ENCODE data around the gene KRT4. TPM values are rescaled to one million over a fixed set of nuclear protein-coding genes. Genes with fewer than 3 reads are reported as not detected.

The KRT4 gene
- total RNA-seq, 1 donor: not detected

- no peak for TF ChIP-seq CTCF (IDR thresholded peaks at IDR 0.05; ENCODE audit: insufficient read depth, low read depth, low read length)
- no peak overlapping the region for H3K4me3 ChIP-seq (ENCODE audit: low read depth, low read length)
- DNase-seq (ENCODE audit: low read depth): no peak
Observed at GRCh38 chr12:52759695-52760094, 54.2 kb downstream of the KRT4 start.

GRCh38 chr12:52759218-52759617 is 54.7 kb downstream of the KRT4 start:
- no peak overlapping the region for H3K4me3 ChIP-seq (ENCODE audit: low read depth, low read length)
- no peak for DNase-seq (ENCODE audit: low read depth)
- TF ChIP-seq CTCF (IDR thresholded peaks at IDR 0.05; ENCODE audit: insufficient read depth, low read depth, low read length): no peak

GRCh38 chr12:52757449-52758176 is 56.3 kb downstream of the KRT4 start:
- H3K4me3 ChIP-seq (ENCODE audit: low read depth, low read length): no peak overlapping the region
- no peak for TF ChIP-seq CTCF (IDR thresholded peaks at IDR 0.05; ENCODE audit: insufficient read depth, low read depth, low read length)
- no peak for DNase-seq (ENCODE audit: low read depth)

Small RNAs within 50 kb of the gene (small RNA-seq; reads per million reads assigned to genes)
- gene AC107016.2: not detected

Other genes with a start within 250 kb of the KRT4 start
- not detected in 2 replicates for gene KRT74, start 240.3 kb downstream of the KRT4 start, total RNA-seq
- not detected in 2 replicates for gene KRT72, start 212.7 kb downstream of the KRT4 start, total RNA-seq
- not detected in 2 replicates for gene KRT73, start 195.6 kb downstream of the KRT4 start, total RNA-seq
- not detected in 2 replicates for gene KRT2, start 161.9 kb downstream of the KRT4 start, total RNA-seq
- not detected in 2 replicates for gene KRT1, start 133.7 kb downstream of the KRT4 start, total RNA-seq
- gene KRT77, start 110.6 kb downstream of the KRT4 start, total RNA-seq: not detected in 2 replicates
- gene KRT76, start 36.8 kb downstream of the KRT4 start, total RNA-seq: not detected in 2 replicates
- not detected in 2 replicates for gene KRT3, start 18.0 kb downstream of the KRT4 start, total RNA-seq
- gene KRT79, start 20.2 kb upstream of the KRT4 start, total RNA-seq: not detected in 2 replicates
- gene KRT78, start 34.9 kb upstream of the KRT4 start, total RNA-seq: not detected in 2 replicates
- gene KRT8, start 91.0 kb upstream of the KRT4 start, total RNA-seq: 57.0 and 74.7 TPM in 2 replicates
- gene KRT18, start 135.0 kb upstream of the KRT4 start, total RNA-seq: 989 and 1,804 TPM in 2 replicates
- 838 and 849 TPM in 2 replicates for gene EIF4B, start 192.3 kb upstream of the KRT4 start, total RNA-seq
- gene TNS2, start 235.9 kb upstream of the KRT4 start, total RNA-seq: 36.7 and 46.1 TPM in 2 replicates

All from fibroblast of villous mesenchyme (primary cell).